EL (cell line): ENCODE measurements around the gene ZPLD1.

Experiments used
- DNase-seq: peaks from one replicate; pipeline ENCODE4 v3.0.0-alpha.2; 2016

ZPLD1 gene

GRCh38 chr3:102434715-102435114 is at the start of gene ZPLD1:
Gene ZPLD1 (plus strand): TSS chr3:102435015. CDS start chr3:102438488, 3,473 bp downstream.
- DNase-seq = no peak

- no peak for DNase-seq
Measured at GRCh38 chr3:102390171-102390864, 44.5 kb upstream of the ZPLD1 start.

- no peak for DNase-seq
Measured at GRCh38 chr3:102390916-102391315, 43.9 kb upstream of the ZPLD1 start.

- DNase-seq = no peak
Measured at GRCh38 chr3:102391491-102391890, 43.3 kb upstream of the ZPLD1 start.

- DNase-seq = no peak
Measured at GRCh38 chr3:102394517-102394916, 40.3 kb upstream of the ZPLD1 start.

GRCh38 chr3:102398176-102398575 is 36.6 kb upstream of the ZPLD1 start:
- DNase-seq = no peak

GRCh38 chr3:102398666-102399065 is 36.1 kb upstream of the ZPLD1 start:
- no peak for DNase-seq

GRCh38 chr3:102400142-102400541 is 34.7 kb upstream of the ZPLD1 start:
- peak; percentile 6 for DNase-seq

- DNase-seq = peak; percentile 16
Measured at GRCh38 chr3:102400766-102401165, 34.0 kb upstream of the ZPLD1 start.

- no peak for DNase-seq
Measured at GRCh38 chr3:102410616-102411015, 24.2 kb upstream of the ZPLD1 start.

- no peak for DNase-seq
Measured at GRCh38 chr3:102415553-102415952, 19.3 kb upstream of the ZPLD1 start.

GRCh38 chr3:102419786-102420185 is 15.0 kb upstream of the ZPLD1 start:
- no peak for DNase-seq

- no peak for DNase-seq
Measured at GRCh38 chr3:102441832-102442231, 7.0 kb downstream of the ZPLD1 start.

GRCh38 chr3:102443021-102443420 is 8.2 kb downstream of the ZPLD1 start:
- no peak for DNase-seq

- DNase-seq = no peak
Measured at GRCh38 chr3:102444101-102444500, 9.3 kb downstream of the ZPLD1 start.

GRCh38 chr3:102447272-102447671 is 12.5 kb downstream of the ZPLD1 start:
- no peak for DNase-seq

GRCh38 chr3:102449341-102449740 is 14.5 kb downstream of the ZPLD1 start:
- DNase-seq = peak; percentile 1

- DNase-seq = no peak
Measured at GRCh38 chr3:102449930-102450329, 15.1 kb downstream of the ZPLD1 start.

- no peak for DNase-seq
Measured at GRCh38 chr3:102450976-102451375, 16.2 kb downstream of the ZPLD1 start.

- no peak for DNase-seq
Measured at GRCh38 chr3:102451543-102451942, 16.7 kb downstream of the ZPLD1 start.

GRCh38 chr3:102454181-102454580 is 19.4 kb downstream of the ZPLD1 start:
- no peak for DNase-seq

GRCh38 chr3:102457644-102458043 is 22.8 kb downstream of the ZPLD1 start:
- no peak for DNase-seq

- no peak for DNase-seq
Measured at GRCh38 chr3:102460579-102460978, 25.8 kb downstream of the ZPLD1 start.

- DNase-seq = no peak
Measured at GRCh38 chr3:102464261-102464660, 29.4 kb downstream of the ZPLD1 start.

GRCh38 chr3:102466001-102466400 is 31.2 kb downstream of the ZPLD1 start:
- DNase-seq = no peak
